Neuron (in vitro differentiated cells): Measurements from ENCODE around the gene PTGR1.
"Not testable (repeated sequence)": the region's sequence is repeated elsewhere in the genome, so short reads cannot be mapped to it uniquely, and the experiment has no call there.

Experiments used
- H2AFZ ChIP-seq: one replicate; pipeline ENCODE4 v1.6.1; 2013; ENCODE audit warnings: low read depth, mild to moderate bottlenecking, inconsistent platforms, low read length, moderate library complexity
- H3K27me3 ChIP-seq: one replicate; pipeline ENCODE4 v1.6.1; 2013; ENCODE audit warnings: low read length; ENCODE audit not compliant: insufficient read depth
- H3K36me3 ChIP-seq: one replicate; pipeline ENCODE4 v1.6.1; 2013; ENCODE audit warnings: low read length; ENCODE audit not compliant: insufficient read depth
- H3K4me1 ChIP-seq: one replicate; pipeline ENCODE4 v1.6.1; 2013; ENCODE audit warnings: low read length; ENCODE audit not compliant: insufficient read depth
- H3K4me3 ChIP-seq: 2 replicates; pipeline ENCODE4 v1.5.1; 2013; ENCODE audit warnings: mild to moderate bottlenecking, low read length, moderate library complexity
- H3K9me3 ChIP-seq: one replicate; pipeline ENCODE4 v1.6.1; 2013; ENCODE audit warnings: low read length

The PTGR1 gene

GRCh38 chr9:111601237-111602018 is 2.0 kb upstream of the PTGR1 start:
- Histone ChIP-seq H3K4me1 (no peaks in the 10 kb centered on the region), H3K9me3 (peaks cover 3% of the 10 kb centered on the region), H2AFZ (no peak overlapping the region), H3K36me3 (no peaks in the 10 kb centered on the region), H3K4me3 (no peak overlapping the region), H3K27me3 (no peaks in the 10 kb centered on the region)

DNA sequence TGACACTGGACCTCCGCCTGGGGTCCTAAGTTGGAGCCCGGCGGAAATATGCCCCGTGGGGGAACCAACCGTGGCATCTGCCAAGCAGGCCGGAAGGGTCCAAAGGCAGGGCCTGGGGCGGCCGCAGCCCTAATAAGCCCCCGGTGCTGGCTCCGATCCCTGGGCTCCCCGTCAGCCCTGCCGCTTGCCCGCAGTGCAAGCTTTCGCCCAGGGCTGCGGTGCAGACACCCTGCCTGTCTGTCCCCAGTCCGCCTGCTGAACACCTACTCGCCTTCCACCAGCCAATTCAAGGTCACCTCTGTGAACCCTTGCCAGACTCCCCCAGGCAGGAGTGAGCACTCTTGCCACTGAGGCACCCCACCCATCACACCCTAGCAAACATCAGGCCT is 502 bp upstream of the PTGR1 start:
- H3K9me3 ChIP-seq, result peaks cover 3% of the 10 kb centered on the region
- H3K4me3 ChIP-seq, result no peak overlapping the region
- H3K27me3 ChIP-seq, result no peaks in the 10 kb centered on the region
- H3K4me1 ChIP-seq, result no peaks in the 10 kb centered on the region
- no peak overlapping the region for H2AFZ ChIP-seq
- H3K36me3 ChIP-seq, result no peaks in the 10 kb centered on the region

- Histone ChIP-seq H3K27me3 (no peaks in the 10 kb centered on the region), H3K4me1 (no peaks in the 10 kb centered on the region), H3K36me3 (no peaks in the 10 kb centered on the region), H3K9me3 (peaks cover 3% of the 10 kb centered on the region), H2AFZ (peak overlapping the region; percentile 67), H3K4me3 (peak overlapping the region; percentile 54)
These were observed 735 bp downstream of the PTGR1 start for GRCh38 chr9:111598733-111599091.

DNA sequence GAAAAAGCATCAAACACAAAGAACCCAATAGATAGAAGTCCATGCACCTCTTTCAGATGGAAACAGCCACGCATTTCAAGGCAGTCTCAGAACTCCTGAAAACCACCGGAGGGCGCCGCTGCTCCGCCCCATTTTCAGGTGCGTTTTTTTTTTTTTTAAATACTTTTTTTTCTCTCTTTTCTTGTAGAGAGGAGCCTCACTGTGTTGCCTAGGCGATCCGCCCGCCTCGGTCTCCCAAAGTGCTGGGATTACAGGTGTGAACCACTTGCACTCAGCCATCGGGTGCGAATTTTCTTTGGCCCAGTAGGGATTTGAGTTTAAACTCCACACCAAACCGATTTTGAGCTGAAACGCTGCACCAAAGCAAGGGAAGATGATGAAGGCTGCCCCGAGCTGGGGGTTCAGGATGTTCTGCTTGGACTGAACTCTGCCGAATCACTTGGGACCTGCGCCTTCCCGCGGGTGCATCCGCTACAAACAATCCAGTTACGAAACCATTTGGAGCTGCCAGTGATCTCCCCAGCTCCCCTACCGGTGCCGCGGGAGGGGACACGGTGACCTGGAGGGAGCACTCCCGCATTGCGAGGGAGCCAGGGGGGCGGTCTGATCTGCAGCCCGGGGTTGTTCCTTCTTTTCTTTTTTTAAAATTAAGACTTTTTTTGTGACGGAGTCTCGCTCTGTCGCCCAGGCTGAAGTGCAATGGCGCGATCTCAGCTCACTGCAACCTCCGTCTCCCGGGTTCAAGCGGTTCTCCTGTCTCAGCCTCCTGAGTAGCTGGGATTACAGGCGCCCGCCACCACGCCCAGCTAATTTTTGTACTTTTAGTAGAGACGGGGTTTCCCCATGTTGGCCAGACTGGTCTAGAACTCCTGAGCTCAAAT is 1.4 kb downstream of the PTGR1 start:
- H2AFZ ChIP-seq, result peak overlapping the region; percentile 67
- H3K27me3 ChIP-seq, result no peaks in the 10 kb centered on the region
- H3K36me3 ChIP-seq, result no peaks in the 10 kb centered on the region
- no peaks in the 10 kb centered on the region for H3K4me1 ChIP-seq
- H3K4me3 ChIP-seq, result peak overlapping the region; percentile 54
- peaks cover 3% of the 10 kb centered on the region for H3K9me3 ChIP-seq

GRCh38 chr9:111588846-111589245 is 10.6 kb downstream of the PTGR1 start:
- H3K9me3 ChIP-seq, result no peaks in the 10 kb centered on the region
- H2AFZ ChIP-seq, result no peak overlapping the region
- H3K36me3 ChIP-seq, result no peaks in the 10 kb centered on the region
- no peak overlapping the region for H3K4me3 ChIP-seq
- H3K27me3 ChIP-seq, result no peaks in the 10 kb centered on the region
- no peaks in the 10 kb centered on the region for H3K4me1 ChIP-seq

GRCh38 chr9:111586378-111586777 is 13.1 kb downstream of the PTGR1 start:
- Histone ChIP-seq H3K36me3 (peaks cover 2% of the 10 kb centered on the region), H2AFZ (no peak overlapping the region), H3K4me1 (no peaks in the 10 kb centered on the region), H3K9me3 (no peaks in the 10 kb centered on the region), H3K27me3 (no peaks in the 10 kb centered on the region), H3K4me3 (no peak overlapping the region)

- Histone ChIP-seq H2AFZ (no peak overlapping the region), H3K9me3 (no peaks in the 10 kb centered on the region), H3K36me3 (peaks cover 6% of the 10 kb centered on the region), H3K4me1 (no peaks in the 10 kb centered on the region), H3K4me3 (no peak overlapping the region), H3K27me3 (no peaks in the 10 kb centered on the region)
These were observed 16.6 kb downstream of the PTGR1 start for GRCh38 chr9:111582888-111583287.

- Histone ChIP-seq H3K9me3 (peaks cover 12% of the 10 kb centered on the region), H3K4me1 (no peaks in the 10 kb centered on the region), H3K4me3 (no peak overlapping the region), H3K27me3 (no peaks in the 10 kb centered on the region), H2AFZ (no peak overlapping the region), H3K36me3 (no peaks in the 10 kb centered on the region)
These were observed 26.4 kb downstream of the PTGR1 start for GRCh38 chr9:111572950-111573604.

DNA sequence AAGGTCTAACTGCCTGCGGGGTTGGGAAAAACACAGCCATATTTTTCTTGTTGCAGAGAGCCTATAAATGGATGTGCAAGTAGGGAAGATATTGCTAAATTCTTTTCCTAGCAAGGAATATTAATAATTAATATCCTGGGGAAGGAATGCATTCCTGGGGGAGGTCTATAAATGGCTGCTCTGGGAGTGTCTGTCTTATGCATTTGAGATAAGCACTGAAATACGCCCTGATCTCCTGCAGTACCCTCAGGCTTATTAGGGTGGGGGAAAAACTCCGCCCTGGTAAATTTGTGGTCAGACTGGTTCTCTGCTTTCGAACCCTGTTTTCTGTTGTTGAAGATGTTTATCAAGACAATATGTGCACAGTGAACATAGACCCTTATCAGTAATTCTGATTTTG is 31.3 kb downstream of the PTGR1 start:
- not testable (repeated sequence) for H3K27me3 ChIP-seq, H3K36me3 ChIP-seq, H2AFZ ChIP-seq, H3K4me3 ChIP-seq, H3K4me1 ChIP-seq
- H3K9me3 ChIP-seq, result peaks cover 12% of the 10 kb centered on the region

GRCh38 chr9:111566234-111566633 is 33.2 kb downstream of the PTGR1 start:
- H3K36me3 ChIP-seq, result no peaks in the 10 kb centered on the region

GRCh38 chr9:111561165-111561719 is 38.2 kb downstream of the PTGR1 start:
- Histone ChIP-seq H3K36me3 (no peaks in the 10 kb centered on the region), H3K4me3 (no peak overlapping the region), H2AFZ (no peak overlapping the region), H3K9me3 (peaks cover 10% of the 10 kb centered on the region), H3K27me3 (no peaks in the 10 kb centered on the region), H3K4me1 (no peaks in the 10 kb centered on the region)

More at GRCh38 chr9:111566234-111566633, 33.2 kb downstream of the PTGR1 start:
- Histone ChIP-seq H3K27me3 (no peaks in the 10 kb centered on the region), H3K4me3 (no peak overlapping the region), H2AFZ (no peak overlapping the region), H3K4me1 (no peaks in the 10 kb centered on the region), H3K9me3 (peaks cover 12% of the 10 kb centered on the region)

DNA sequence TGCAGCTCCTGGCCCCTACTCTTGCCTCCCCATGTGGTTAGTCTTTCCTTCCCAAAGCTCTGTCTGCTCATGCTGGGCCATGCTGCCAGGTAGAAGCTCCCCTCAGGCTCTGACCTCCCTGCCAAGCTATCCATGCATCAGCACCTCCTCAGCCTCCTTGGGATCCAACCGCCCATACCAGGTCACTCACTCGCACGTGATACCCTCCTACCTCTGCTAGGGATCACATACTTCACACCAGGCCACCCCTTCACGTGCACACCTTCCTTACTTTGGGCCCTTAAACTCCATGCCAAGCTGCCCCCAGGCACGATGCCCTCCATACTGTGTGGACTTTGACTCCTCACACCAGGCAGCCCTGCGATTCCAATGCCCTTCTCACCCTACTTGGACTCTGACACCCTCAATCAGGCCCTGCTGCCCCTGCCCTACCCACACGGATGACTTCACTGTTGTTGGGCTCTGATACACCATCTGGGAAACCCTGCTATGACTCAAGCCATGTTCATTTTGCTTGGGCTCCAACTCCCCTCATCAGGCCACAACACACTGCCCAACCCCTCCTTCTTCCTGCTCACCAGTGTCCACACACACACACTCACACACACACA is 40.3 kb downstream of the PTGR1 start:
- Histone ChIP-seq H3K4me3 (no peak overlapping the region), H3K27me3 (no peaks in the 10 kb centered on the region), H3K4me1 (no peaks in the 10 kb centered on the region), H3K36me3 (no peaks in the 10 kb centered on the region), H3K9me3 (peaks cover 14% of the 10 kb centered on the region), H2AFZ (no peak overlapping the region)
